Measurements from ENCODE around the gene TM9SF2.

DNA sequence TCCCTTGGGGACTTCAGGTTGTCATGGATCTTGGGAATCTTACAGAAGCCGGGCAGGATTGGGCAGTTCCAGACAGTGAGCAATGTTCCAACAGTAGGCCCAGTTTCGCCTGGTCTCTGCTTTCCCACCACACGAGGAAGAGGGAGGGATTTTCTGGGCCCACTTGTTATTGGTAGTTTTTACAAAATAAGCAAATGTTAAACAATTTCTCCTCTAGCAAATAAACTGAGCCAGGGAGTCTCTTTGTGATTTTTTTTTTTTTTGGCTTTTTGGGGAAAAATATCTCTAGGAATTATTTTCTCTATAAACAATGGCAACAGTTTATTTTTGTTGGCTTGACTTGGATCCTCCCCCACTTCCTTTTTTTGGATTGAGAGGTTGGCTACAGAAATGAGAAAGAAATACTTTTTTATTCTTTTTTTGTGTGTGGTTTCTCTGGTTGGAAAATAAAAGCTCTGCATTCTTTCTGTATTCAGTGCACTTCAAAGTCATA is 89.3 kb downstream of the TM9SF2 start:
- TF ChIP-seq, protein P1, sequence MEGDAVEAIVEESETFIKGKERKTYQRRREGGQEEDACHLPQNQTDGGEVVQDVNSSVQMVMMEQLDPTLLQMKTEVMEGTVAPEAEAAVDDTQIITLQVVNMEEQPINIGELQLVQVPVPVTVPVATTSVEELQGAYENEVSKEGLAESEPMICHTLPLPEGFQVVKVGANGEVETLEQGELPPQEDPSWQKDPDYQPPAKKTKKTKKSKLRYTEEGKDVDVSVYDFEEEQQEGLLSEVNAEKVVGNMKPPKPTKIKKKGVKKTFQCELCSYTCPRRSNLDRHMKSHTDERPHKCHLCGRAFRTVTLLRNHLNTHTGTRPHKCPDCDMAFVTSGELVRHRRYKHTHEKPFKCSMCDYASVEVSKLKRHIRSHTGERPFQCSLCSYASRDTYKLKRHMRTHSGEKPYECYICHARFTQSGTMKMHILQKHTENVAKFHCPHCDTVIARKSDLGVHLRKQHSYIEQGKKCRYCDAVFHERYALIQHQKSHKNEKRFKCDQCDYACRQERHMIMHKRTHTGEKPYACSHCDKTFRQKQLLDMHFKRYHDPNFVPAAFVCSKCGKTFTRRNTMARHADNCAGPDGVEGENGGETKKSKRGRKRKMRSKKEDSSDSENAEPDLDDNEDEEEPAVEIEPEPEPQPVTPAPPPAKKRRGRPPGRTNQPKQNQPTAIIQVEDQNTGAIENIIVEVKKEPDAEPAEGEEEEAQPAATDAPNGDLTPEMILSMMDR (IDR thresholded peaks at IDR 0.05; ENCODE audit: insufficient read depth, low read length, poor library complexity, severe bottlenecking) = no peak
- no peak for TF ChIP-seq EZH2phosphoT487 (conservative IDR thresholded peaks at IDR 0.05; ENCODE audit: low read length)
